ENCODE results near the gene TOPBP1.

Gene TOPBP1

DNA sequence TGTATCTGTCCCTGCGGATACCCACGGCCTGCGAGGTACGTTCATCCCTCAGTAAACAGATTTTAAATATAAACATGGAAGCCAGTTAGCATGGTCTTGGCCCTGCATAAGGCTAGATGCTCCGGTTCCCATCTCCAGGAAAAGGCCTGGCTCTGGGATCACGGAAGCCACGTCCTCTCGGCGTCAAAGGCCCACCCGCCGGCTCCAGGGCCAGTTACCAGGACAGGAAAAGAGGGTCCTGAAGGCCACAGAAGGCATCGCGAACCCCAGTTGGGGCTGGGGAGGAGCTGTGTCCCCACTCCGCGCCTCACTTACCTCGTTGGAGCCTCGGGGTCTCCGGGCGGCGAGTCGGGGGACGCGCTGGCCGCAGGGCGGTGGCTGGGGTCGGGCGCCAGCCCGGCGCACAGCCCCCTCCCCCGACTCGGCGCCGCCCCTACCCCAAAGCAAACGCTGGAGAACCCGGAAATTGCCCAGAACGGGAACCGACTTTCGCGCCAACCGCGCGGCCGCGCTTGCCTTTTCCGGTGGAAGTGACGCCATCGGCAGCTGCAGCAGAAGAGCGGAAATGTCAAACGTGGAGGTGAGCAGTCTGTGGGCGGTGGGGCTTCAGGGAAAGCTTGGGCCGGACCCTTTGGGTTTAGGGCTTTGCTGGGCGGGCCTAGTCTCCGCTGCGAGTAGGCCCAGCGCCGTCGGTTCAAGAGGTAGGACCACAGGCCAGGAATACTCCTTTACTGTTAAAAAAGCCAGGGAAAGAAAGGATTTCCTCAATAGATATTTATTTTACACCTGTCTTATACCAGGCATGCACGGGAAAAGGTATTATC, at the start of gene TOPBP1:
TOPBP1 (minus strand) TSS at position 488 of the 824 bp plus-strand sequence. CDS start 814 bp downstream, outside the sequence.
- Histone ChIP-seq H3K27me3 (replicated peaks; ENCODE audit: control insufficient read depth, insufficient read depth, low read length) (no peaks in the 10 kb centered on the region), H3K4me3 (replicated peaks; ENCODE audit: low read depth, low read length) (peak within 1 kb of the TSS; percentile 96), H3K36me3 (ENCODE audit: control insufficient read depth, insufficient read depth, low read length) (peaks cover 2% of the 10 kb centered on the region; the same call in 1 of the 2 replicates)
- DNase-seq (ENCODE audit: extremely low read depth, insufficient read length): peak; percentile 89
- TF ChIP-seq CTCF (IDR thresholded peaks at IDR 0.05; ENCODE audit: insufficient read depth, low read length, poor library complexity, severe bottlenecking): no peak

DNA sequence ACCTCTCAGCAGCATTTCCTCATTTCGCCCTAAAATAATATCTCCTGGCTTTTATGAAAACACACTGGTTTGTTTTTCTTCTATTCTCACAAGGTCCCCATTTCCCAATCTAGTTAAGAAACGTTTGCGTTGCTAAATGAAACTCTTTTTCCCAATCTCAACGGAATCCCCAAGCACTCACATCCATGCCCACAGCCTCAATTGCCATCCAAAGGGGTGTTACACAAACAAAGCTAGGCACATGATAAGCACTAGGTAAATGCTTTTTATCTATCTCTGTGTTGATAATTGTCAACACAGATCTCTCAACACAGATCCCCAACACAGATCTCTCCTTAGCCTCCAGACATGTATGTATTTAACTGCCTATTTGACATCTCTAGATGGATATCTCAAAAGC, 49.3 kb upstream of the TOPBP1 start:
- H3K36me3 ChIP-seq (ENCODE audit: control insufficient read depth, insufficient read depth, low read length): no peaks in the 10 kb centered on the region
- no peak for TF ChIP-seq CTCF (IDR thresholded peaks at IDR 0.05; ENCODE audit: insufficient read depth, low read length, poor library complexity, severe bottlenecking)
- no peak for DNase-seq (ENCODE audit: extremely low read depth, insufficient read length)
- no peak overlapping the region for H3K4me3 ChIP-seq (replicated peaks; ENCODE audit: low read depth, low read length)
- H3K27me3 ChIP-seq (replicated peaks; ENCODE audit: control insufficient read depth, insufficient read depth, low read length): peaks cover 2% of the 10 kb centered on the region

- H3K27me3 ChIP-seq (replicated peaks; ENCODE audit: control insufficient read depth, insufficient read depth, low read length): peaks cover 4% of the 10 kb centered on the region
- TF ChIP-seq CTCF (IDR thresholded peaks at IDR 0.05; ENCODE audit: insufficient read depth, low read length, poor library complexity, severe bottlenecking): no peak
- DNase-seq (ENCODE audit: extremely low read depth, insufficient read length): no peak
Measured at GRCh38 chr3:133709139-133709750, 47.5 kb upstream of the TOPBP1 start.

DNA sequence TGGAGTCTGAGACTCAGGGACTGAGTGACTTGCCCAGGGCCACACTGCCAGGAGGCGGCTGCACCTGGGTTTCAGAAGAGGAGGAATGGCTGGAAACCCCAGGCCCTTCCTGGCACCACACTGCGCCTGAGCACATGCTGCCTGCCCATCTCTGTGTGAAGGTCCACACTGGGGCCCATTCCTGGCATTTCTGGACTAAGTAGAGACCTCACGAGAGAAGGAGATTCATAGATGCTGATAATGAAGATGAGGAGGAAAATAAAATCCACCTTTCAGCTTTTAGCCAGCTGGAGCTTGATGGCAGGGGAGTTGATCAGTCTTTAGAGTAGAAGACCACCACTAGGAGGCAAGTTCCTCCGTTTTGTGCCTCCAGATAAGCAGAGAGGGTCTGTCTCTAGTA, 44.3 kb upstream of the TOPBP1 start:
- no peak for DNase-seq (ENCODE audit: extremely low read depth, insufficient read length)
- no peaks in the 10 kb centered on the region for H3K36me3 ChIP-seq (ENCODE audit: control insufficient read depth, insufficient read depth, low read length)
- TF ChIP-seq CTCF (IDR thresholded peaks at IDR 0.05; ENCODE audit: insufficient read depth, low read length, poor library complexity, severe bottlenecking): no peak
- peaks cover 4% of the 10 kb centered on the region for H3K27me3 ChIP-seq (replicated peaks; ENCODE audit: control insufficient read depth, insufficient read depth, low read length)
- H3K4me3 ChIP-seq (replicated peaks; ENCODE audit: low read depth, low read length): no peak overlapping the region

More at GRCh38 chr3:133709139-133709750, 47.5 kb upstream of the TOPBP1 start:
- Histone ChIP-seq H3K36me3 (ENCODE audit: control insufficient read depth, insufficient read depth, low read length) (no peaks in the 10 kb centered on the region), H3K4me3 (replicated peaks; ENCODE audit: low read depth, low read length) (no peak overlapping the region)

DNA sequence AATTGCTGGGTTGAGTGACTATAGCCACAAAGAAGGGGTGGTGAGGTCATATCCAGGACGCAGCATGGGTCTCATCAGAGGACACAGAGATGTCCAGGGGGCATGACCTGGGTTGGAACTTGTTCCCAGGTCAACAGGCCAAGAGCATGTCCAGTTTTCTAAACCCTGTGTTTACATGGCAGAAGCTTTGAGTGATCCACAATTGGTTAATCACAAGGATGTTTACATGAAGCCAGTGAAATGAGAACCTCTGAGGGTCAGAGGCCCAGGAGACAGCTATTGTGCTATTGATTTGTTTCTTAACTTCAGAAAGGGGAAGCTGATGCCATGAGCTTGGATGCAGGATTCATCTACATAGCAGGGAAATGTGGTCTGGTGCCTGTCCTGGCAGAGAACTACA, 42.2 kb upstream of the TOPBP1 start:
- H3K27me3 ChIP-seq (replicated peaks; ENCODE audit: control insufficient read depth, insufficient read depth, low read length): peaks cover 4% of the 10 kb centered on the region

More for the DNA sequence above, 42.2 kb upstream of the TOPBP1 start:
- no peak for TF ChIP-seq CTCF (IDR thresholded peaks at IDR 0.05; ENCODE audit: insufficient read depth, low read length, poor library complexity, severe bottlenecking)
- H3K36me3 ChIP-seq (ENCODE audit: control insufficient read depth, insufficient read depth, low read length): no peaks in the 10 kb centered on the region
- no peak overlapping the region for H3K4me3 ChIP-seq (replicated peaks; ENCODE audit: low read depth, low read length)
- DNase-seq (ENCODE audit: extremely low read depth, insufficient read length): no peak

Data from GM06990 (cell line).